GM12878 (cell line): ENCODE measurements around the gene PHEX. TPM values are rescaled to one million over a fixed set of nuclear protein-coding genes. Genes with fewer than 3 reads are reported as not detected.

Source experiments
- ATAC-seq: fragments of 200-7000 bp; cut with Tn5 transposase; 3 replicates; pipeline ENCODE4 v1.9.1; 2020; ENCODE audit warnings: mild to moderate bottlenecking, moderate library complexity
- BruUV-seq: library from RNA; stranded (reverse); fragments of 400-500 nt; replicated peaks from 2 replicates; lab custom pipeline; 2021; lab: Mats Ljungman, UMichigan
- CTCF ChIA-PET: fragments of 300-600 bp; sonication (Branson Sonifier 250); formaldehyde crosslinking; extraction: SDS; loops from one replicate; lab custom pipeline; 2021; ENCODE audit warnings: inconsistent platforms; lab: Yijun Ruan, JAX
- POLR2A ChIA-PET: fragments of 350-600 bp; formaldehyde crosslinking; extraction: SDS; loops from one replicate; lab custom pipeline; 2021; ENCODE audit warnings: inconsistent platforms; lab: Charles Lee
- RAD21 ChIA-PET: fragments of 300-600 bp; sonication (Branson Sonifier 250); formaldehyde crosslinking; loops from one replicate; lab custom pipeline; 2023; ENCODE audit warnings: antibody characterized with exemption; ENCODE audit not compliant: unreplicated experiment; lab: Charles Lee
- SMC1A ChIA-PET: fragments of 300-600 bp; sonication (Branson Sonifier 250); formaldehyde crosslinking; loops from one replicate; lab custom pipeline; 2023; ENCODE audit not compliant: unreplicated experiment, uncharacterized antibody; lab: Charles Lee
- DNase-seq: peaks from one replicate; pipeline ENCODE4 v3.0.0-alpha.2; 2011; ENCODE audit warnings: low read depth, low spot score
- FAIRE-seq: peaks from 3 replicates; lab custom pipeline; 2011; peaks lifted over from hg19 to GRCh38; lab: Jason Lieb, UNC
- H2AFZ ChIP-seq: 2 replicates; pipeline ENCODE4 v1.6.0; 2011; ENCODE audit warnings: low read depth, low read length, control low read depth; ENCODE audit not compliant: control insufficient read depth
- H3K27ac ChIP-seq: 2 replicates; pipeline ENCODE4 v1.5.1; 2011; ENCODE audit warnings: control low read depth; ENCODE audit not compliant: control insufficient read depth, insufficient read depth
- H3K27me3 ChIP-seq, 2 experiments: replicated peaks in 1 of 2; 2 replicates each; pipeline versions ENCODE4 v1.6.0 to v1.6.1; 2011; ENCODE audit warnings: low read length in 1 of 2; ENCODE audit not compliant: control insufficient read depth in 2 of 2, insufficient read depth in 2 of 2
- H3K36me3 ChIP-seq, 2 experiments: 2 replicates each; pipeline ENCODE4 v1.5.1; 2011; ENCODE audit warnings: low read length in 1 of 2; ENCODE audit not compliant: control insufficient read depth in 2 of 2, insufficient read depth in 2 of 2
- H3K4me1 ChIP-seq: 2 replicates; pipeline ENCODE4 v1.6.1; 2011; ENCODE audit warnings: mild to moderate bottlenecking, low read length, moderate library complexity, mixed read lengths; ENCODE audit not compliant: control insufficient read depth, insufficient read depth
- H3K4me2 ChIP-seq: 2 replicates; pipeline ENCODE4 v1.6.0; 2011; ENCODE audit warnings: control low read depth; ENCODE audit not compliant: control insufficient read depth, insufficient read depth
- H3K4me3 ChIP-seq: fragments of 200-600 bp; sonication (generic); 2 replicates; pipeline ENCODE4 v1.5.1; 2016
- H3K79me2 ChIP-seq: 2 replicates; pipeline ENCODE4 v1.6.0; 2011; ENCODE audit warnings: low read length; ENCODE audit not compliant: control insufficient read depth, insufficient read depth
- H3K9ac ChIP-seq: 2 replicates; pipeline ENCODE4 v1.8.0; 2011; ENCODE audit warnings: low read length, control low read depth, mixed read lengths; ENCODE audit not compliant: control insufficient read depth, insufficient read depth
- H3K9me3 ChIP-seq: replicated peaks from 3 replicates; pipeline ENCODE4 v1.5.1; 2011; ENCODE audit warnings: mild to moderate bottlenecking, low read length; ENCODE audit not compliant: control insufficient read depth, insufficient read depth
- H4K20me1 ChIP-seq: 2 replicates; pipeline ENCODE4 v1.6.0; 2011; ENCODE audit not compliant: control insufficient read depth, insufficient read depth
- ATF7 ChIP-seq: fragments of 450-650 bp; IDR thresholded peaks from 2 replicates; pipeline ENCODE4 v1.6.1; 2016; ENCODE audit warnings: low read depth, mild to moderate bottlenecking
- BHLHE40 ChIP-seq, 2 experiments: fragments of 450-650 bp in 1 of 2; IDR thresholded peaks; 2 replicates each; pipeline ENCODE4 v1.6.1; 2011 to 2017; ENCODE audit warnings: low read depth in 2 of 2, borderline replicate concordance in 1 of 2, improper control_type of control experiment in 1 of 2, low read length in 1 of 2, mild to moderate bottlenecking in 1 of 2
- IKZF2 ChIP-seq, 2 experiments: fragments of 450-650 bp; IDR thresholded peaks; 2 replicates each; pipeline ENCODE4 v1.6.1; 2017; ENCODE audit warnings: mild to moderate bottlenecking in 2 of 2, moderate library complexity in 2 of 2
- KDM1A ChIP-seq: fragments of 200-600 bp; sonication (generic); IDR thresholded peaks from 2 replicates; pipeline ENCODE4 v1.6.1; 2016; ENCODE audit warnings: borderline replicate concordance
- MEF2A ChIP-seq: IDR thresholded peaks from 2 replicates; pipeline ENCODE4 v1.6.1; 2011; ENCODE audit warnings: low read depth, mild to moderate bottlenecking, low read length, moderate library complexity; ENCODE audit not compliant: insufficient read depth
- RAD51 ChIP-seq: fragments of 450-650 bp; IDR thresholded peaks from 2 replicates; pipeline ENCODE4 v1.6.1; 2016; ENCODE audit warnings: moderate library complexity, mild to moderate bottlenecking, inconsistent platforms
- RELA ChIP-seq: fragments of 450-650 bp; IDR thresholded peaks from 2 replicates; pipeline ENCODE4 v1.8.0; 2014; ENCODE audit warnings: borderline replicate concordance; ENCODE audit not compliant: partially characterized antibody
- SUZ12 ChIP-seq: fragments of 200-600 bp; sonication (generic); IDR thresholded peaks from one replicate; pipeline ENCODE4 v1.6.1; 2018; ENCODE audit warnings: antibody characterized with exemption, mild to moderate bottlenecking; ENCODE audit not compliant: unreplicated experiment
- TBL1XR1 ChIP-seq: IDR thresholded peaks from 2 replicates; pipeline ENCODE4 v1.6.1; 2012; ENCODE audit warnings: low read depth, low read length, improper control_type of control experiment
- ZBTB11 ChIP-seq: fragments of 450-650 bp; formaldehyde crosslinking; IDR thresholded peaks from 2 replicates; pipeline ENCODE4 v1.5.0; 2022; ENCODE audit warnings: mild to moderate bottlenecking, missing genetic modification characterization
- ZNF384 ChIP-seq: IDR thresholded peaks from 2 replicates; pipeline ENCODE4 v1.6.1; 2012; ENCODE audit warnings: low read depth, mild to moderate bottlenecking, low read length, improper control_type of control experiment, borderline replicate concordance
- WGBS: methylation state at CpG from one replicate; pipeline ENCODE4 v1.1.6; 2016; ENCODE audit warnings: low lambda C conversion rate; ENCODE audit not compliant: insufficient replicate concordance, insufficient coverage; ENCODE audit errors: missing lambda C conversion rate; 5-methylcytosine and 5-hydroxymethylcytosine counted together
- in situ Hi-C: fragments of 300-500 bp; cut with MboI; formaldehyde crosslinking; loops from 9 replicates; pipeline ENCODE4 v1.14.3; 2018; ENCODE audit warnings: mixed read lengths
- intact Hi-C: fragments of 100-400 bp; cut with micrococcal nuclease; formaldehyde crosslinking; loops from one replicate; pipeline ENCODE4 v1.14.2; 2022; ENCODE audit not compliant: unreplicated experiment
- polyA plus RNA-seq, 11 experiments: library from polyadenylated mRNA; depleted of rRNA in 4 of 11; unstranded in 6 of 11; stranded (reverse) in 5 of 11; fragments of >200 nt; fragmentation: Nextera tagmentation in 4 of 11; fragmentation: Illumina TruSeq in 1 of 11; extraction: Ambion mirVana in 4 of 11; extraction: Trizol in 1 of 11; gene quantifications; 1 replicate in 1 of 11; 2 replicates in 10 of 11; pipeline versions ENCODE4 v1.2.1 to v1.2.3, GENCODE V29; 2011 to 2016; ENCODE audit warnings: inconsistent platforms in 2 of 11, missing spikeins in 2 of 11, low read depth in 1 of 11
- total RNA-seq, 4 experiments: library from RNA; depleted of rRNA in 3 of 4; stranded (reverse); fragments of >200 nt in 3 of 4; fragmentation: Illumina TruSeq in 1 of 4; extraction: Trizol in 1 of 4; gene quantifications; 2 replicates each; pipeline versions ENCODE4 v1.2.1 to v1.2.3, GENCODE V29; 2013 to 2021
- TF ChIP-seq, protein P1 (sequence below): IDR thresholded peaks from 2 replicates; pipeline ENCODE4 v1.6.1; 2011; ENCODE audit warnings: borderline replicate concordance, low read depth, mild to moderate bottlenecking, moderate library complexity, low read length; ENCODE audit not compliant: insufficient read depth, poor library complexity, severe bottlenecking

The PHEX gene
- total and polyA plus RNA-seq, 10 of the 15 experiments (the other 5 are each of a cell fraction or from before 2014, with no cell fraction given), result 0.12 to 97.2 (median 0.55) TPM

- no peaks in the 10 kb centered on the region for H3K79me2 ChIP-seq
Observed at GRCh38 chrX:22246620-22247019, 214.5 kb downstream of the PHEX start.

DNA sequence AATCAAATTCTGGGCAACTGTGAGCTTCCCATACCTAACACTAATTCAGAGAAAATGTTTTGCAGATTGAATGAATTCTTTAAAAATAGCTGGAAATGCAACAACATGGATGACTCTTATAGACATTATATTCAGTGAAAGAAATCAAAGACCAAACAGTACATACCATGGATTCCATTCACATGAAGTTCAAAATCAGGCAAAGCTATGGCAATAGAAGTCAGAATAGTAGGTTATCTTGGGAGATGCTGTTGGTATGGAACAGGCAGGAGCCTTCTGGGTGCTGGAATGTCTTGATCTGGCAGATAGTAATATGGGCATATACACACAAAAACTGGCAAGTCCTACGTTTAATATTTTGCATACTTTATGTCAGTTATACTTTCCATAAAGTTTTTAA, 215.0 kb downstream of the PHEX start:
- TF ChIP-seq ZNF384 (no peak), RAD51 (no peak), MEF2A (no peak), KDM1A (no peak), IKZF2 (IDR thresholded peaks at IDR 0.05) (no peak), ZBTB11 (no peak), BHLHE40 (IDR thresholded peaks at IDR 0.05; ENCODE audit: borderline replicate concordance in 1 of 2, low read depth in 2 of 2, low read length in 1 of 2) (no peak), SUZ12 (no peak)
- no peaks in the 10 kb centered on the region for H3K27me3 ChIP-seq
- H3K9ac ChIP-seq, result no peak overlapping the region
- H3K9me3 ChIP-seq, result no peaks in the 10 kb centered on the region
- H3K79me2 ChIP-seq, result no peaks in the 10 kb centered on the region
- SMC1A ChIA-PET, result interaction anchor here (1.0 to 1.6 kb wide), 3 partner anchors 29 to 164 kb away, joined by 3 to 6 read pairs (median 3); no protein-coding TSS in a partner anchor
- no TSS peak for BruUV-seq
- intact Hi-C loops (no loop called here), in situ Hi-C loops (no loop called here)
- no peaks in the 10 kb centered on the region for H3K4me1 ChIP-seq
- no peaks in the 10 kb centered on the region for H3K36me3 ChIP-seq
- no peak overlapping the region for H3K4me2 ChIP-seq
- POLR2A ChIA-PET, result no interaction called here
- H4K20me1 ChIP-seq, result no peaks in the 10 kb centered on the region
- FAIRE-seq, result no peak
- WGBS, result 0% methylated on average over 1 of the region's 1 CpG
- CTCF ChIA-PET, result interaction anchor here (0.7 to 0.8 kb wide), 2 partner anchors 261 to 282 kb away, joined by 3 read pairs; no protein-coding TSS in a partner anchor
- DNase-seq, result no peak
- no peak overlapping the region for H2AFZ ChIP-seq
- RAD21 ChIA-PET, result no interaction called here
- ATAC-seq, result no peak
- no peak overlapping the region for H3K27ac ChIP-seq
- no peak overlapping the region for H3K4me3 ChIP-seq

More at GRCh38 chrX:22246620-22247019, 214.5 kb downstream of the PHEX start:
- in situ Hi-C loops (no loop called here), intact Hi-C loops (no loop called here)
- H3K9me3 ChIP-seq, result no peaks in the 10 kb centered on the region
- no peak for ATAC-seq
- H3K9ac ChIP-seq, result no peak overlapping the region
- BruUV-seq, result no TSS peak
- no peak overlapping the region for H2AFZ ChIP-seq
- no peak overlapping the region for H3K4me2 ChIP-seq
- ChIA-PET RAD21 (no interaction called here), POLR2A (no interaction called here), CTCF (interaction anchor here (0.7 to 0.8 kb wide), 2 partner anchors 261 to 282 kb away, joined by 3 read pairs; no protein-coding TSS in a partner anchor), SMC1A (interaction anchor here (1.0 to 1.6 kb wide), 5 partner anchors 23 to 164 kb away, joined by 3 to 6 read pairs (median 3); no protein-coding TSS in a partner anchor)
- no peaks in the 10 kb centered on the region for H4K20me1 ChIP-seq
- H3K4me3 ChIP-seq, result no peak overlapping the region
- FAIRE-seq, result no peak
- WGBS, result 0% methylated on average over 2 of the region's 2 CpGs
- no peak overlapping the region for H3K27ac ChIP-seq
- DNase-seq, result no peak
- TF ChIP-seq, protein P1, sequence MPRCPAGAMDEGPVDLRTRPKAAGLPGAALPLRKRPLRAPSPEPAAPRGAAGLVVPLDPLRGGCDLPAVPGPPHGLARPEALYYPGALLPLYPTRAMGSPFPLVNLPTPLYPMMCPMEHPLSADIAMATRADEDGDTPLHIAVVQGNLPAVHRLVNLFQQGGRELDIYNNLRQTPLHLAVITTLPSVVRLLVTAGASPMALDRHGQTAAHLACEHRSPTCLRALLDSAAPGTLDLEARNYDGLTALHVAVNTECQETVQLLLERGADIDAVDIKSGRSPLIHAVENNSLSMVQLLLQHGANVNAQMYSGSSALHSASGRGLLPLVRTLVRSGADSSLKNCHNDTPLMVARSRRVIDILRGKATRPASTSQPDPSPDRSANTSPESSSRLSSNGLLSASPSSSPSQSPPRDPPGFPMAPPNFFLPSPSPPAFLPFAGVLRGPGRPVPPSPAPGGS, result no peak
- TF ChIP-seq TBL1XR1 (no peak), ATF7 (no peak), RELA (no peak)
- no peaks in the 10 kb centered on the region for H3K36me3 ChIP-seq
- H3K27me3 ChIP-seq, result no peaks in the 10 kb centered on the region
- no peaks in the 10 kb centered on the region for H3K4me1 ChIP-seq
